ENCODE results near the gene HDAC9.
"Not testable (repeated sequence)": the region's sequence is repeated elsewhere in the genome, so short reads cannot be mapped to it uniquely, and the experiment has no call there.

HDAC9 gene

DNA sequence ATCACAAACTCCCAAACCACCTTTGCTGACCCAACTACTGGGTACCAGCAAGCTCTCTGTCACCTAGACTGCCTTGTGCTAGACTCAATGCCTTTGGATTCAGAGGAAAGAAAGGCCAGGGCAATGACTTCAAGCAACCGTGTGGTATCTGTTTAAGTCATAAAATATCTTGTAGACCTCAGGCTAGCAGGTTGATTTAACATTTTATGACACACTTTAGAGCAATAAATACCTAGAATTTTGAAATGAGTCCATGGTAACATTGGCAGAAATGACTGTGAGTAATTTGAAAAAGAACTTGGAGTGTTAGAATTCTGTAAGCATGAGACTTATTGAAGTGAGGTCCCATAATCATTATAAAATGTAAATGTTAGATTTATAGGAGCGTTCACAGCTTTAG, 534.7 kb downstream of the HDAC9 start:
- DNase-seq (ENCODE audit: low read depth): no peak

DNA sequence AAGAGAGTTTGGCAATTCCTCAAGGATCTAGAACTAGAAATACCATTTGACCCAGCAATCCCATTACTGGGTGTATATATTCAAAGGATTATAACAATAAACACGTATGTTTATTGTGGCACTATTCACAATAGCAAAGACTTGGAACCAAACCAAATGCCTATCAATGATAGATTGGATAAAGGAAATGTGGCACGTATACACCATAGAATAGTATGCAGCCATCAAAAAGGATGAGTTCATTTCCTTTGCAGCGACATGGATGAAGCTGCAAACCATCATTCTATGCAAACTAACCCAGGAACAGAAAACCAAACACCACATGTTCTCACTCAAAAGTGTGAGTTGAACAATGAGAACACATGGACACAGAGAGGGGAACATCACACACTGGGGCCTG, 537.4 kb downstream of the HDAC9 start:
- DNase-seq (ENCODE audit: low read depth): not testable (repeated sequence)

DNA sequence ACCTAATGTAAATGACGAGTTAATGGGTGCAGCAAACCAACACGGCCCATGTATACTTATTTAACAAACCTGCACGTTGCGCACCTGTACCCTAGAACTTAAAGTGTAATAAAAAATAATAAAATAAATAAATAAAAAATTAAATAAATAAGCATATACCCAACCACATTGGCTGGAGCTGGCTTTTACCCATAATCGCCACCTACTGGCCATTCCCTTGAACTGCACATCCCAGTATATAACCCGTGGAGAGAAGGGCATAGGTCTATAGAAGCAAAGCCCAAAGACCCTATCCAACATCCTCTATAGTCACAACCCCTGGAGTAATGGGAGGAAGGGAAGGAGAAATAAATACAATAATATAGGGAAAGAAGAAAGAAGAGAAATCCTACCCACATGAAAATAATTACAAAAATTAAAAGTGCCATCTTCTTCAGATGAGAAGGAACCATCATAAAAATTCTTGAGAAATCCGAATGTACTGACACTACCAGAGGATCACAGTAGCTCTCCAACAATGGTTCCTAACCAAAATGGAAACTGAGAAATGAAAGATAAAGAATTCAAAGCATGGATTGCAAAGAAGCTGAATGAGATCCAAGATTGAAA, 556.3 kb downstream of the HDAC9 start:
- DNase-seq (ENCODE audit: low read depth): no peak

Measured in activated T-helper 1 cell treated with Interleukin-2 at 50 U/mL for 16 hours (primary cell).